ENCODE results near the gene CALR.
"Not testable (repeated sequence)": the region's sequence is repeated elsewhere in the genome, so short reads cannot be mapped to it uniquely, and the experiment has no call there.

CALR gene

DNA sequence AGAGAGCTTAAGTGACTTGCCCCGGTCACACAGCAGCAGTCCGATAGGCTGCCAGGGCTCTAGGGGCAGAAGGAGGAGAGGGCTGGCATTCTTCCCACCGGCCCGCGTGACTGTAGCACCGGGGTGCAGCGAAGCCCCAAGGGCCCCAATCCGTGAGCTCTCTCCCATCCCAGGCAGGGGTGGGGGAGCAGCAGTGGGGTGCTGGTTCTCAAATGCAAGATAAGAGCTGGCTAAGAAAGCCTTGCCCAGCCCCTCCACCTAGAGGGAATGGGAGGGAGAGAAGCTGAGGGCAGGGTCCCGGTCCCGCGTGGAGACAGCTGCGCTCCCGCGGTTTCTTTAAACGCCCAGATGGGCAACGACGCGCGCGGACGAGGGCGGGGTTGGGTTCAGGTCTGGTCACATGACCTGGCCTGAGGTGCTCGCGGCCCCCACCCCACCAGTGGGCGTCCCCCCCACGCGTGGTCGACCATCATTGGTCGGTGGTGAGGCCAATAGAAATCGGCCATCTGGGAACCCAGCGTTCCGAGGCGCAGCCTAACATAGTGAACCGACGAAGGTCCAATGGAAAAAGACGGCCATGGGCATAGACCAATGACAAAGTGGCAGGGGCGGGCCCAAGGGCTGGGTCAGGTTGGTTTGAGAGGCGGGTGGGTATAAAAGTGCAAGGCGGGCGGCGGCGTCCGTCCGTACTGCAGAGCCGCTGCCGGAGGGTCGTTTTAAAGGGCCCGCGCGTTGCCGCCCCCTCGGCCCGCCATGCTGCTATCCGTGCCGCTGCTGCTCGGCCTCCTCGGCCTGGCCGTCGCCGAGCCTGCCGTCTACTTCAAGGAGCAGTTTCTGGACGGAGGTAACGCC, at the start of gene CALR:
Gene CALR, plus strand, starts transcription at position 683 of the 852 bp plus-strand sequence. Its CDS starts 71 bp downstream, at position 754.
- DNase-seq: peak; percentile 100

DNA sequence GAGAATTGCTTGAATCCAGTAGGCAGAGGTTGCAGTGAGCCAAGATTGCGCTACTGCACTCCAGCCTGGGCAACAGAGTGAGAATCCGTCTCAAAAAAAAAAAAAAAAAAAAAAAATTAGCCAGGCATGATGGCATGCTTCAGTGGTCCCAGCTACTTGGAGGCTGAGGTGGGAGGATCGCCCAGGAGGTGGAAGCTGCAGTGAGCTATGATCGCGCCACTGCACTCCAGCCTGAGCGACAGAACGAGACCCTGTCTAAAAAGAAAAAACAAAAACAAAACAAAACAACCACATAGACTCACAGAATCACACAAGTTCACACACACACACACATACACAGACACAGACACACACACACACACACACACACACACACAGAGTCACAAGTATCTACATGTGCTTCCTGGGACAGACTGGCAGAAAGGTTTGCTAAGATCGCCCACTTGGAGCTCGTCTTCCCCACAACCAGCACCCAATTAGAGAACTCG, 48.1 kb upstream of the CALR start:
- DNase-seq: not testable (repeated sequence)

DNA sequence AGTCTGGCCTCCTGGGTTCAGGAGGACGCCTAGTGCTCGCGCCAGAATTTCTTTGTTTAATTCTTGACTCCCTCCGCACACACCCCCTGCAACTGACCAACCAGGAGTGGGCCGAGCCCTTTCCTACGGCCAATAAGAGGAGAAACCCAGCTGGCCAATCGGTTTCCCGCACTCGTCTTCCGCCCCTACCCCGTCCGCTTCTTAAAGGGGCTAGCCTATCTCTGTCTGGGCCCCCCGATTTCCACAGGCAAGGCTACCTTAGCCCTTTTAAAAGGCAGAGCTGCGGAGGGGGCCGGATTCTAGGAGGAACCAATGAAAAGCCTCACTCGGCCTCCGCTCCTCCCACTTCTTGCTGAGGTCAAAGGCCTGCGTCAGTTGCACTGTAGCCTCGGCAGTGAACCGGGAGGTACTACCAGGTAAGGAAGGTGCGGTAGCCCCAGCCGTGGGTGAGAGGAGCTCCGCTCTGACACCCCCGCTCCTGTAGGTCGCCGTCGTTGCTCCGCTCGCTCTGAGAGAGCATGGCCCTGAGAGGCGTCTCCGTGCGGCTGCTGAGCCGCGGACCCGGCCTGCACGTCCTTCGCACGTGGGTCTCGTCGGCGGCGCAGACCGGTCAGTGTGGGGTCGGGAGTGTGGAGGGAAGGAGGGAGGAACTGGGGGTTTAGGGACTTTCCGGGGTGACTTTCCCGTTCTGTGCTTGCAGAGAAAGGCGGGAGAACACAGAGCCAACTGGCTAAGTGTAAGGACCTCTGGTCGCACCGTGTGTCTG, 47.4 kb upstream of the CALR start, which contains the start of gene GCDH:
Gene GCDH, plus strand, starts transcription at position 374 of the 766 bp plus-strand sequence. Its CDS starts 145 bp downstream, at position 519.
- peak; percentile 99 for DNase-seq

DNA sequence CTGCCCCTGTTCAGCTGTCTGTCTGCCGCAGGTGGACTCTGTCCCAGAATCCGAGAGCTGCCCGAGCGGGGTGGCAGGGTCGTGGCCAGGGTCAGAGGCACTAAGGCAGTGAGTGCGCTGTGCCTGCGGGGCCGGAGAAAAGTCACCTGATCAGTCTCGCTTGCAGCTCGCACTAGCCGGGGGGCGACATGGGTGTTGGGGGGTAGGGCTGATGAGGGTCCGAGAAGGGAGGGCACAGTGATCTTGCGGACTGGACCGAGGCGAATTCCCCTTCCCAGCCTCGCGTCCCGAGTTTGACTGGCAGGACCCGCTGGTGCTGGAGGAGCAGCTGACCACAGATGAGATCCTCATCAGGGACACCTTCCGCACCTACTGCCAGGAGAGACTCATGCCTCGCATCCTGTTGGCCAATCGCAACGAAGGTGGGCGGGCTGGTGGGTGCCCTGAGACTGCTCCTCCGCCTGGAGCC, 46.8 kb upstream of the CALR start:
- no peak for DNase-seq

DNA sequence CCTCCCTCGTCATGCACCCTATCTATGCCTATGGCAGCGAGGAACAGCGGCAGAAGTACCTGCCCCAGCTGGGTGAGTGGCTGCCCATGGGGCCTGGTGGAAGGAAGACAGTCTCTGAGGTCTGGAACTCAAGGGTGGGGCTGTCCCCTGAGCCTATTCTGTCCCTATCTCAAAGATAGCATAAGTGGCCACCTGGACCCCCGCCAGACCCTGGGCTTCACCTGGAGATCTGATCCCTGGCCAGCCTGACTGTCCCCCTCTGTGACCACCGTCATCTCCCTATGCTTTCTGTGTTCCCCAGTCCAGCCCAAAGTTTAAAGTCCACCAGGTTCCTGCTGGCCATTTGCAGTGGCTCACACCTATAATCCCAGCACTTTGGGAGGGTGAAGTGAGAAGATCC, 44.8 kb upstream of the CALR start:
- no peak for DNase-seq

DNA sequence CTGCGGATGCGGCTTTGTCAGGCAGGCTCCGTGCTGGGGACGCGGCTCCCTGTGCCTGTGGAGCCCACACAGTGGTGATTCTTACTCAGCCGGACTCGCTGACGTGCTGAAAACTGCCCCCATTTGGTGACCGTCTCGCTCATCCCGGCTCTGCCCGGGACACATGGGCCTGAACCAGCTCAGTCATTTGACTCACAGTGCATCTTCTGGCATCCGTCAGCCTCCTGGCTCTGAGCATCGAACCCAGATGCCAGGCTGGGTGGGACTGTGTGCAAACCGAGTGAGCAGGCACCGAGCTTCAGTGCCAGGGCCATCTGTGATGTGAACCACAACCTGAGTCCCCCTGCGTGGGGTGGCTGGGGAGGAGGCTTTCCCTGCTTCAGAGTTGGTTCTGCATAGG, 41.9 kb upstream of the CALR start:
- DNase-seq: no peak

DNA sequence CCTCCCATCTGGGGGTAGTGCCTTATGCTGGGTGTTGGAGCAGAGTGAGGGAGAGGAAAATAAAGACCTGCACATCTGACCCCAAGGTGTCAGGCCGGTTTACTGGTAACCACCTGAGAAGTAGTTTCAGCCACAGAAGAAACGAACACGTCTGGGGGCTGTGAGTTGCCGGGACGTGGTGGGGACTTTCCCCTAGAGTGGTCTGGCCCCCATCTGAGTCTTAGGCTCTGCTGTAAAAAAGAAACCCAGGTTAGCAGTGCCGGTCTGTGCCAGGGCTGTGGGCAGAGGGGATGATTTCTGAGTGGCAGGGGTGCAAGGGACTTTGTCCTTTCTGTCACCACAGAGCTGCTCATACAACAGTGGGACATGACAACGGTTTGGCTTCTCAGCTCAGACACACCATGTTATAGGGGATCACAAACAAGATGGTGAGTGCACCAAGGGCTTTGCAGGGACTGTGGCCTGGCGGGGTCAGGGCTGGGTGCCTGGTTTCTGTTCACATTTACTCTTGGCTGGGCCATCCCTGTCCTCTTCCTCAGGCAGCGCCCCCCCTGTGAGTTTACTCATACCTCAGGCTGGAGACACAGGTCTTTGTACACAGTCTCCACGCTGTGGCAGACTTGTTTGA, 38.4 kb upstream of the CALR start:
- no peak for DNase-seq

DNA sequence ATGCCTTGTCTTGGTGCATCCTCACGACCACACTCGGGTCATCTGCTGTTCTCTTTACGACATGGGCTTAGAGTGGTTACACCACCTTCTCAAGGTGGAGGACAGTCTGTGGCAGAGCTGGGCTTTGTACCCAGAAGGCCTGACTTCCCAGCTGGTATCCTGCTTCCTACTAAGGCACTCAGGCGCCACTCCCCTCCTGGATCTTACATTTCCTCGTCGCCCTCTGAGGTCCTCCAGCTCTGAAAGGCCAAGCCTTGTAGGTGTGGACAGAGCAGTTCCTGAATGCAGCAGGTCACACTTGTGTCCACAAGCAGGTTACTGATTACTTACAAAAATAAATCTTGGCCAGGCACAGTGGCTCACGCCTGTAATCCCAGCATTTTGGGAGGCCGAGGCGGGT, 31.2 kb upstream of the CALR start:
- no peak for DNase-seq

DNA sequence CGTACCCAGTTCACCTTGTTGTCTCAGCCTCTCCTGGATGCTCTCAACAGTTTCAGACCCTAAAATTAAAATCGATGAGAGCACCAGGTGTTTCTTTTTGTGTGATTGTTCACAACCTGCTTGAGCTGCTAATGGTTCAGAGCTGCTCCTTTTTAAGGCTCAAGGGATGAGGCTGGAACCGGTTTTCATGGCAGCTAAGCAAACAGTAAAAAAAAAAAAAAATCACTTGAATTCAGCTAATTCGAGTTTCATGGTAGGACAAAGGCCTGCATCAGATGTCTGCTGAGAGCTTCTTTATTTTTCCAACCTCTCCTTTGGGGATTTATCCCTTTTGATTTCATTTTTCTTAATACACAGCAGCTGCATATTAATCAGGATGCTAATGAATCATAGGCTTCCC, 25.8 kb upstream of the CALR start:
- DNase-seq: peak; percentile 96

DNA sequence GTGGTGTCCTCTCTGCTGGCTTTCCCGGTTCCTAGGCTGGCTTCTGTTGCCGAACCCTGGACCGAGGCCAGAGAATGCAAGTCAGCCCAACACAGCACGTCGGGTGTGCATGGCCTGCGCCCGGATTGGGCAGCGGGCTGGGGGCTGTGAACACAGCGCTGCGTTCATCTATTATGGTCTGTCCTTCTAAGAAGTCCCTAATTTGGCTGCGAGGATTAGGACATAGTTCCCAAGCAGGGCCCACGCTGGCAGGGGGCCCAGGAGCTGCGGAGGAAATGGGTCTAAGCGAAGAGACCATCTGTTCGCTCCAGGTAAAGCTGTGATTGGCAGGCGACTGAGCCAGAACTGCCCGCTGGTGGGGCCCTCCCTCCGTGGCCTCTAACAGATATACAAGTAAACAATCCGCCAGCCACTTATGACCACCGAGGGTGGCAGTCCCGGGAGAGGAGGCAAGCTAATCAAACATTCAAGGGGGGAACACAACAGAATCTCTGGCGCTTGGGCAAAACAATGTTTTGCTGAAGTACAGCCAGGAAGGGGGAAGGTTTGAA, 25.3 kb upstream of the CALR start:
- DNase-seq: peak; percentile 99

DNA sequence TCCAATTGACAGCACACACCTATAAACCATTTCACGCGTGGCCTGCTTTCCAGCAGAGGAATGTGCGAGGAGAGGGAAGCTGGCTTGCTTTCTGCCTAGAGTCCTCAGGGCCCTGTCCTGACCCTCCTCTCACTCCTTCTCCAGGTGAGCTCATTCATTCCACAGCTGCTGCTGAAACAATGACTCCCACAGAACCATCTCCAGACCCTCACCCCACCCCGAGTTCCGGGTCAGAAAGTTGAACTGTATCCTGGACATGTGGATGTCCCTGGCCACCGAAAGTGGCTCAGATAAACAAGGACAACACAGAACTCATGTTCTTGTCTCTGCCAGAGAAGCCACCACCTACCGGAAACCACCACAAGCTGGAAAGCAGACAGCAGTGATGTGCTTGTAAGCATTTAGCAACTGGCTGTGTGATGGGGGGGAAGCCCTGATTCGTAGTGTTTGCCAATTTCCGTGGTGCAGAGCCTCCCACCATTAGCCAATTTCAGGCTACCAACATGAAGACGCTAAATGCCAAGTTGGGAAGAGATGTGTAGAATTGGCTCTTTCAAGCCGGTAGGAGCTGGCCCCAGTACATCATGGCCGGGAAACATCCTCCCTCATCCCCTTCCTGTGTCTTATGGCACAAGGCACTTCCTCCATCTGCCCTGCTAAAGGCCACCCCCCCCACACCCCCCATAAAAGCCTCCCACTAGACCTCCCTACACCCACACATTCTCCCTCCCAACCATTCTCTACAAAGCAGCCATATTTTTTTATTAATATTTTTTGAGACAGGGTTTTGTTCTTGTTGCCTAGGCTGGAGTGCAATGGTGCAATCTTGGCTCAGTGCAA, 24.3 kb upstream of the CALR start:
- DNase-seq: peak; percentile 52

DNA sequence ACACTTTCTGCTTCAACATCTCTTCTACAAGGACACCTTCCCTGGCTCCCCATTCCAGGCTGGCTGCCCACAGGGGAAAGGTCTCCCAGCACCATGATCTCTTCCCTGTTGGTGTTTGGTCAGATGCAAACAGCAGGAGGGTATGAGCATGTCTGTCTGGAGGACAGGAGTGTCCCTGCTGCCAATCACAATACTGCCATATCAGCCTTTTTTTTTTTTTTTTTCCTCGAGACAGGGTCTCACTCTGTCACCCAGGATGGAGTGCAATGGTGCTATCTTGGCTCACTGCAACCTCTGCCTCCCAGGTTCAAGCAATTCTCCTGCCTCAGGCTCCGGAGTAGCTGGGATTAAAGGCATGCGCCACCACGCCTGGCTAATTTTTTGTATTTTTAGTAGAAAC, 22.5 kb upstream of the CALR start:
- DNase-seq: not testable (repeated sequence)

DNA sequence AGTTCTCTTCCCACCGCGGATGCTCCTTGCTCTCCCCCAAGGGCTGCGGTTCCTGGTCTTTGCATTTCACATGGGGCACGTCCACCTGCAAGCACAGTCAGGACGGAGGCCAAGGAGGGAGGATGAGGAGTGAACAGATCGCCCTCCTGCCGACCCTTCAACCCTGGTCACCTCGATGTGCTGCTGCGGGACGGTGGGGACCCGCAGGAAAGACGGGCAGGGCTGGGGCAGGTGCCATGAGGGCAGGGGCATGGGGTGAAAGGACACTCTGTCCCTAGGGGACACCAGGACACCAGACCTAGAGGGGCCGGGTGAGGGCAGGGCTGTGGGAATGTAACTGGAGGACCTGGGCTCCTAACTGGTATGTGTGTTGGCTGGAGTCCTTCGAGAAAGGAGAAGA, 20.2 kb upstream of the CALR start:
- no peak for DNase-seq

DNA sequence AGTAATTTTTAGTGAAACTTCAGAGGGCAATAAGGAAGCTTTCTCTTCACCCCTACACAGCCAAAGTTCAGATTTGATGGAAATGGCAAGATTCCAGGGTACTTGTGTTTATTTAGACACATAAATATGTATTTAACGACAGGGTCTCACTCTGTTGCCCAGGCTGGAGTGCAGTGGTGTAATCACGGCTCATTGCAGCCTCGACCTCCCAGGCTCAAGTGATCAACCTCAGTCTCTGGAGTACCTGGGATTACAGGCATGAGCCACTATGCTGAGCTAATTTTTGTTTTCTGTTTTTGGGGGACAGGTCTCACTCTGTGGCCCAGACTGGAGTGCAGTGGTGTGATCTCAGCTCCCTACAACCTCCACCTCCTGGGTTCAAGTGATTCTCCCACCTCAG, 17.4 kb upstream of the CALR start:
- DNase-seq: no peak

DNA sequence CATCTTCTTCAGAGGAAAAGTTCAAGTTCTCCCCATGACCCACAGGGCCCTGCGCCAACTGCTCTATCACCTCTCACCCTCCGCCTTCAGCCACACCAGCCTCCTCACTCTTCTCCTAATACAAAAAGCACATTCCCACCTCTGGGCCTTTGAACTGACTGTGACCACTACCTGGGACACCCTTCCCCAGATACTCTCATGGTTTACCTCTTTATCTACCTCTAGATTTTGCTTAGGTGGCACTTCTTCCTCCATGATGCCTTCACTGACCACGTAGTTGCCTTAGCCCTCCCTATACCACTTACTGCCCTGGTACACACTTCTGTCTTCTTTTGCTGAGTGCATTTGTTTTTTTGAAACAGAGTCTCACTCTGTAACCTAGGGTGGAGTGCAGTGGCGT, 15.4 kb upstream of the CALR start:
- no peak for DNase-seq

DNA sequence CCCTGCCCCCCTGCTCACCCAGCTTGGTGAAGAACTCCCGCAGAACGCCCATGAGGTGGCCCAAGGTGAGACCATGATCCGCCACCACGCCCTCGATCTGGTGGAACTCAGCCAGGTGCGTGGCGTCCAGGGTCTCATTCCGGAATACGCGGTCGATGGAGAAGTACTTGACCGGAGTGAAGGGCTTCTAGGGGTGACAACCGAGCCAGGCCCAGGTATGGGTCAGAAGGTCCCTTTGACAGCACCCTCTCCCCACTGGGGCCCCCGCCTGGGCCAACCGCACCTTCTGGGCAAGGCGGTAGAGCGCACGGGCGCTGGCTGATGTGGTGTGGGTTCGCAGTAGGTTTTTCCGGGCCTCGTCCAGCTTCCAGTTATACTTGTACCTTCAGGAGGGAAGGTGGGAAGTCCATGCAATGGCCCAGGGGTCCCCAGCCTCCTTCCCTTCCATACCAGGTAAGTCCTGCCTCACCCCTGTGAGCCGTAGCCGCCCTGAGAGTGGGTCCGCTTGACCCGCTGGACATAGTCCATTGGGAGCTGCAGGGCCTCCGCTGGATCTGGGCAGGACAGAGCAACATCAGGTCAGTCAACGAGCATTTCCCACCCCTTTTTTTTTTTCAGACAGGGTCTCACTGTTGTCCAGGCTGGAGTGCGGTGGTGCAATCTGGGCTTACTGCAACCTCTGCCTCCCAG, 13.6 kb upstream of the CALR start:
- DNase-seq: no peak

DNA sequence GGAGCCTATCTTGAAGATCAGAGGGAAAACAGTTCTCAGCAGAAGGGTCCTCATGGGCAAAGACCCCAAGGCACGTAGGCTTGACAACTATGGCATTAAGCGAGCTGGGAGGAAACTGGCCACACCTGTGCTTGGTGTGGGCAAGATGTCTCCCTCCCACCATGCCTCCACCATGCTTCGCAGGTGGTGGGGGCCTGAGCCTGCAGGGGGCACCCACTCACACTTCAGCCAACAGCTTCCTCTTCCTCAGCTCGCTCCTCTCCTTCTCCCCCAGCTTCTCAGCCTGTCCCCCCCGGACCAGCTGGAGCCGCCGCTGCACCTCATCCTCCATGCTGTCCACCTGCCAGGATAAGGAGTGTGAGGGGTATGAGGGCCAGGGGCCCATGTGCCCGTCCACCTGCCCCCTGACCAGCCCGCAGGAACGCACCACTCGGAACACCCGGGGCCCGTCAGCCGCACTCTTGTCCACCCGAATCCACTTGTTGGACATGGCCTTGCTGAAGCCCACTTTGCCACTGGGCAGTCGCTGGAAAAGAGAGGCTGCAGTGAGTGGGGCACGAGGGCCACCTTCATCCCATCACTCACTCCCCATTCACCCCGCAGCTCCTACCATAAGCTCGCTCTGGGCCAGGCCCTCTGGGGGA, 8.3 kb upstream of the CALR start:
- DNase-seq: no peak

DNA sequence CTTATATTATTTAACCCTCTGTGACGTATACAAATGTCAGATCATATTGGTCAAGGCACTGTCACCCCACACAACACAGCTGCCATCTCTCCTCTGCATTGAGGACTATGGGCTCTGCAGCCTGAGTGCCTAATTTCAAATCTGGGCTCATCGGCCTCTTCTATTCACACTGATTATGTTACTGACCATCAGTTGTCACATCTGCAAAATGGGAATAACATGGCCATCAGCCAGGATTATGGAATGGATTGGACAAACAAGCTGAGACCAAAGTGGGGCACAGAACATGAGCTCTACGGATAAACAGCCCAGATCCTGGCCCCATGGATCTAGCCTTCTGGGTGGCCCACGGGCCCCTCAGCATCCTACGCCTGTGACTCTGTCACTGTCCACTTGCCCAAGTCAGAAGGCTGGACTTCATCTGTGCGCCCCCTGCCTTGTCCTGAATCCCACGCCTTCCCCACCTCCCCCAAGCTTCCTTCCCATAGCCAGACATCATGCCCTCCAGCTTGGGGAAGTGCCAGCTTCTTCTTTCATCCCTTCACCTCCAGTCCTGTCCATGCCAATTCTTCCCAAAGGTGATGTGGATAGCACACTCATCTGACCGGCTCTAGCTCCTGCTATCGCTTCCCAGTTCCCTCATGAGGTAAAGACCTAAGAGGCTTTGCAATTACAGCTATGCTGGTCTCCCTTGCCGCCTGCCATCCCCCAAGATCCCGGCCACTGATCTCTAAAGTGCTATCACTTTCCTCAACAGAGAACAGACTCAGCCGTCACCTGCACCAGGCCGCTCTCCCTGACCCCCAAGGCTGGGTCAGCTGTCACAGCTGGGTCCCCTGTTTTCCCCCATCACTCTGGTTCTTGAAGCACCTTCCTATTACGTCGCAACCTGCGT, 5.8 kb upstream of the CALR start:
- DNase-seq: no peak

DNA sequence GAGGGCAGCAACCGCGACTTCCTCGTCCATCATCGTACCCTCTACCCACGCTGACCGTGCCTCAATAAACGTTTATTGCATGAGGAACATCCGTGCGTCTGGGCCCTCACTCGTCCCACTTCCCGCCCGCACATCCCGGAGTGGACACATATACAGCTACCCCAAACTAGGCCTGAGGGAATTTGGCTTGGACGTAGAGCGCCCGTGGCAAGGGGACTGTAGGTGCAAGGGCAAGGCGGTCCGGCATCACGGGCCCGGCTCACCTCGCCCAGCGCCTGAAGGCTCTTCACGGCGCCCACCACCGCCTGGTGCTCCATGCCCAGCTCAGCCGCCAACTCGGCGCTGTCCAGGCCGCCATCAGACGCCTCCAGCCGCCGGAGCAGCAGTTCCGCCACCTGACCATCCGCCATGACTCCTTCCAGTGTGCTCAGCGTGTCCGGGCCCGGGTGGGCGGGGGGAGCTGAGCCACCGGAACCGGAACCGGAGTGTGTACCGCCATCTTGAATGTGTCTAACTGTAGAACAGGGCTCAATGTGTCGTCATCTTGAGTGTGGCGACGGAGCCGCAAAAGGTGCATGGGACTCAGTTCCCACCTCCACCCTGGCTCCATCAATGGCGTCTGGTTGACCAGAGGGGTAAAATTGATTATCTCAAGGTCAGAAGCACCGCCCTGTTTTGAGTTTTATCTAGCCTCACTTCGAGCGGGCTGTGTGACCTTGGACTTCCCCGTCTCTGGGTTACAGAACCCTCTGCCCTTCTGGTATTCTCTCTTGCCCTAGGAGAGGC, 4.9 kb upstream of the CALR start, which contains the start of gene FARSA:
Gene FARSA, minus strand, starts transcription at position 425 of the 786 bp plus-strand sequence. Its CDS starts 15 bp downstream, at position 410.
- peak; percentile 86 for DNase-seq

All from NCI-H1092 (cell line).